Spleen (tissue), 7 donors: ENCODE results near the gene TPST1.

Experiments
- POLR2AphosphoS5 ChIP-seq, 3 donors: sonication (generic); formaldehyde crosslinking; IDR thresholded peaks; one replicate each; pipeline ENCODE4 v1.5.1; 2017; ENCODE audit warnings: antibody characterized with exemption in 3 of 3
- TF ChIP-seq, protein P1 (sequence below), 11 experiments: fragments of 200-600 bp in 7 of 11; fragments of 450-650 bp in 4 of 11; sonication (generic) in 4 of 11; IDR thresholded peaks in 8 of 11; conservative IDR thresholded peaks in 3 of 11; 1 replicate in 7 of 11; 2 replicates in 4 of 11; pipeline versions ENCODE4 v1.4.0 to v1.8.0; 2016 to 2021; ENCODE audit warnings: antibody characterized with exemption in 11 of 11, inconsistent platforms in 4 of 11, mild to moderate bottlenecking in 1 of 11
- donor health status: DM: no; HTN: no; CAD: no; lungs with moderate emphysema.
- donor health status: DM: no; HTN: no; CAD: no.
- donor health status: DM: no; HTN: no; CAD: no.

DNA sequence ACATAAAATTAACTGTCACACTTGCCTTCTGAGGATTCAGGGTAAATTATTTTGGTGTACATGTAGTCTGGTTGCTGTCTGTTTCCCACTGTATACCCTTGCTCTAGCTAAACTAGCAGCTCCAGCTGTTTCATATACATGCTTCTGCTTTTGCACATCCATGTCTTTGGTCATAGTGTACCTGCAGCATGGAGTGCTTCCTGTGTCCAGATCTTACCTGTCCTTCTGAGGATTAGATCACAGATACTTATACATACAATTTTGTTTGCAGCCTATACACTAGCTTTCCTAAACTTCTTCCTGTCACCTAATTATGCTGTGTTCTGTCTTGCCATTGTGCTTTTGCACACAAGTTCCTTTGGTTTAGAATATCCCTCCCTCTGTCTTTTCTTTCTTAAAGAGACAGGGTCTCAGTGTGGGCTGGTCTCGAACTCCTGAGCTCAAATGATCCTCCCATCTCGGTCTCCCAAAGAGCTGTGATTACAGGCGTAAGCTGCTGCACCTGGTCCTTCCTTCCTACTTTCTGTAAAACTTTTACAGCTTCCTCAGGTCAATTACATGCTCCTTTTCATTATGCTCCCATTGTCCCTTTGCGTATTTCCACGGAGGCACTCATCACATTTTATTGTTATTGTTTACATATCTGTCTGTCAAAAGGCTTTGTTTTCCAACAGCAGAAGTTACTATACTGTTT, 33.8 kb downstream of the TPST1 start:
- TF ChIP-seq, protein P1, sequence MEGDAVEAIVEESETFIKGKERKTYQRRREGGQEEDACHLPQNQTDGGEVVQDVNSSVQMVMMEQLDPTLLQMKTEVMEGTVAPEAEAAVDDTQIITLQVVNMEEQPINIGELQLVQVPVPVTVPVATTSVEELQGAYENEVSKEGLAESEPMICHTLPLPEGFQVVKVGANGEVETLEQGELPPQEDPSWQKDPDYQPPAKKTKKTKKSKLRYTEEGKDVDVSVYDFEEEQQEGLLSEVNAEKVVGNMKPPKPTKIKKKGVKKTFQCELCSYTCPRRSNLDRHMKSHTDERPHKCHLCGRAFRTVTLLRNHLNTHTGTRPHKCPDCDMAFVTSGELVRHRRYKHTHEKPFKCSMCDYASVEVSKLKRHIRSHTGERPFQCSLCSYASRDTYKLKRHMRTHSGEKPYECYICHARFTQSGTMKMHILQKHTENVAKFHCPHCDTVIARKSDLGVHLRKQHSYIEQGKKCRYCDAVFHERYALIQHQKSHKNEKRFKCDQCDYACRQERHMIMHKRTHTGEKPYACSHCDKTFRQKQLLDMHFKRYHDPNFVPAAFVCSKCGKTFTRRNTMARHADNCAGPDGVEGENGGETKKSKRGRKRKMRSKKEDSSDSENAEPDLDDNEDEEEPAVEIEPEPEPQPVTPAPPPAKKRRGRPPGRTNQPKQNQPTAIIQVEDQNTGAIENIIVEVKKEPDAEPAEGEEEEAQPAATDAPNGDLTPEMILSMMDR (IDR thresholded peaks at IDR 0.05 in 8 of 11, conservative IDR thresholded peaks at IDR 0.05 in 3 of 11), result no peak
- no peak for TF ChIP-seq POLR2AphosphoS5 (IDR thresholded peaks at IDR 0.05)
